GM12878 (cell line): ENCODE results near the gene DOP1A. TPM values are rescaled to one million over a fixed set of nuclear protein-coding genes. Genes with fewer than 3 reads are reported as not detected.

Experiments
- ATAC-seq: fragments of 200-7000 bp; cut with Tn5 transposase; 3 replicates; pipeline ENCODE4 v1.9.1; 2020; ENCODE audit warnings: mild to moderate bottlenecking, moderate library complexity
- BruUV-seq: library from RNA; stranded (reverse); fragments of 400-500 nt; replicated peaks from 2 replicates; lab custom pipeline; 2021; lab: Mats Ljungman, UMichigan
- CTCF ChIA-PET: fragments of 300-600 bp; sonication (Branson Sonifier 250); formaldehyde crosslinking; extraction: SDS; loops from one replicate; lab custom pipeline; 2021; ENCODE audit warnings: inconsistent platforms; lab: Yijun Ruan, JAX
- POLR2A ChIA-PET: fragments of 350-600 bp; formaldehyde crosslinking; extraction: SDS; loops from one replicate; lab custom pipeline; 2021; ENCODE audit warnings: inconsistent platforms; lab: Charles Lee
- RAD21 ChIA-PET: fragments of 300-600 bp; sonication (Branson Sonifier 250); formaldehyde crosslinking; loops from one replicate; lab custom pipeline; 2023; ENCODE audit warnings: antibody characterized with exemption; ENCODE audit not compliant: unreplicated experiment; lab: Charles Lee
- SMC1A ChIA-PET: fragments of 300-600 bp; sonication (Branson Sonifier 250); formaldehyde crosslinking; loops from one replicate; lab custom pipeline; 2023; ENCODE audit not compliant: unreplicated experiment, uncharacterized antibody; lab: Charles Lee
- DNase-seq: peaks from one replicate; pipeline ENCODE4 v3.0.0-alpha.2; 2011; ENCODE audit warnings: low read depth, low spot score
- FAIRE-seq: peaks from 3 replicates; lab custom pipeline; 2011; peaks lifted over from hg19 to GRCh38; lab: Jason Lieb, UNC
- H2AFZ ChIP-seq: 2 replicates; pipeline ENCODE4 v1.6.0; 2011; ENCODE audit warnings: low read depth, low read length, control low read depth; ENCODE audit not compliant: control insufficient read depth
- H3K27ac ChIP-seq: 2 replicates; pipeline ENCODE4 v1.5.1; 2011; ENCODE audit warnings: control low read depth; ENCODE audit not compliant: control insufficient read depth, insufficient read depth
- H3K27me3 ChIP-seq, 2 experiments: replicated peaks in 1 of 2; 2 replicates each; pipeline versions ENCODE4 v1.6.0 to v1.6.1; 2011; ENCODE audit warnings: low read length in 1 of 2; ENCODE audit not compliant: control insufficient read depth in 2 of 2, insufficient read depth in 2 of 2
- H3K36me3 ChIP-seq, 2 experiments: 2 replicates each; pipeline ENCODE4 v1.5.1; 2011; ENCODE audit warnings: low read length in 1 of 2; ENCODE audit not compliant: control insufficient read depth in 2 of 2, insufficient read depth in 2 of 2
- H3K4me1 ChIP-seq: 2 replicates; pipeline ENCODE4 v1.6.1; 2011; ENCODE audit warnings: mild to moderate bottlenecking, low read length, moderate library complexity, mixed read lengths; ENCODE audit not compliant: control insufficient read depth, insufficient read depth
- H3K4me2 ChIP-seq: 2 replicates; pipeline ENCODE4 v1.6.0; 2011; ENCODE audit warnings: control low read depth; ENCODE audit not compliant: control insufficient read depth, insufficient read depth
- H3K4me3 ChIP-seq: fragments of 200-600 bp; sonication (generic); 2 replicates; pipeline ENCODE4 v1.5.1; 2016
- H3K79me2 ChIP-seq: 2 replicates; pipeline ENCODE4 v1.6.0; 2011; ENCODE audit warnings: low read length; ENCODE audit not compliant: control insufficient read depth, insufficient read depth
- H3K9ac ChIP-seq: 2 replicates; pipeline ENCODE4 v1.8.0; 2011; ENCODE audit warnings: low read length, control low read depth, mixed read lengths; ENCODE audit not compliant: control insufficient read depth, insufficient read depth
- H3K9me3 ChIP-seq: replicated peaks from 3 replicates; pipeline ENCODE4 v1.5.1; 2011; ENCODE audit warnings: mild to moderate bottlenecking, low read length; ENCODE audit not compliant: control insufficient read depth, insufficient read depth
- H4K20me1 ChIP-seq: 2 replicates; pipeline ENCODE4 v1.6.0; 2011; ENCODE audit not compliant: control insufficient read depth, insufficient read depth
- KLF5 ChIP-seq: fragments of 450-650 bp; IDR thresholded peaks from 2 replicates; pipeline ENCODE4 v1.6.1; 2014; ENCODE audit warnings: mild to moderate bottlenecking; ENCODE audit not compliant: partially characterized antibody
- RAD21 ChIP-seq: IDR thresholded peaks from 2 replicates; pipeline ENCODE4 v1.6.1; 2011; ENCODE audit warnings: mild to moderate bottlenecking, low read depth, low read length, moderate library complexity; ENCODE audit not compliant: insufficient read depth
- SMC3 ChIP-seq: IDR thresholded peaks from 2 replicates; pipeline ENCODE4 v1.6.1; 2011; ENCODE audit warnings: low read length, improper control_type of control experiment, borderline replicate concordance
- WGBS: methylation state at CpG from one replicate; pipeline ENCODE4 v1.1.6; 2016; ENCODE audit warnings: low lambda C conversion rate; ENCODE audit not compliant: insufficient replicate concordance, insufficient coverage; ENCODE audit errors: missing lambda C conversion rate; 5-methylcytosine and 5-hydroxymethylcytosine counted together
- in situ Hi-C: fragments of 300-500 bp; cut with MboI; formaldehyde crosslinking; loops from 9 replicates; pipeline ENCODE4 v1.14.3; 2018; ENCODE audit warnings: mixed read lengths
- intact Hi-C: fragments of 100-400 bp; cut with micrococcal nuclease; formaldehyde crosslinking; loops from one replicate; pipeline ENCODE4 v1.14.2; 2022; ENCODE audit not compliant: unreplicated experiment
- polyA plus RNA-seq, 11 experiments: library from polyadenylated mRNA; depleted of rRNA in 4 of 11; unstranded in 6 of 11; stranded (reverse) in 5 of 11; fragments of >200 nt; fragmentation: Nextera tagmentation in 4 of 11; fragmentation: Illumina TruSeq in 1 of 11; extraction: Ambion mirVana in 4 of 11; extraction: Trizol in 1 of 11; gene quantifications; 1 replicate in 1 of 11; 2 replicates in 10 of 11; pipeline versions ENCODE4 v1.2.1 to v1.2.3, GENCODE V29; 2011 to 2016; ENCODE audit warnings: inconsistent platforms in 2 of 11, missing spikeins in 2 of 11, low read depth in 1 of 11
- total RNA-seq, 4 experiments: library from RNA; depleted of rRNA in 3 of 4; stranded (reverse); fragments of >200 nt in 3 of 4; fragmentation: Illumina TruSeq in 1 of 4; extraction: Trizol in 1 of 4; gene quantifications; 2 replicates each; pipeline versions ENCODE4 v1.2.1 to v1.2.3, GENCODE V29; 2013 to 2021
- TF ChIP-seq, protein P1 (sequence below), 3 experiments: IDR thresholded peaks in 2 of 3; conservative IDR thresholded peaks in 1 of 3; 2 replicates each; pipeline ENCODE4 v1.5.1; 2011; ENCODE audit warnings: low read depth in 3 of 3, low read length in 3 of 3, mild to moderate bottlenecking in 3 of 3, control low read depth in 2 of 3, moderate library complexity in 2 of 3, inconsistent platforms in 1 of 3, mixed read lengths in 1 of 3; ENCODE audit not compliant: control insufficient read depth in 2 of 3, insufficient read depth in 1 of 3; ENCODE audit errors: extremely low read depth in 1 of 3

The DOP1A gene
- total and polyA plus RNA-seq, 10 of the 15 experiments (the other 5 are each of a cell fraction or from before 2014, with no cell fraction given): 1.9 to 22.9 (median 10.3) TPM

- ChIA-PET SMC1A (interaction anchor here (1.1 to 7.6 kb wide), 3 partner anchors 8 to 785 kb away, joined by 3 to 41 read pairs (median 28); partner anchors contain the start of genes DOP1A and UBE3D), RAD21 (interaction anchor here (5.7 kb wide), 1 partner anchor 785 kb away, joined by 33 read pairs; no protein-coding TSS in a partner anchor), POLR2A (no interaction called here), CTCF (interaction anchor here (1.1 to 6.8 kb wide), 8 partner anchors 9 to 799 kb away, joined by 3 to 98 read pairs (median 8); partner anchors contain the start of genes DOP1A and UBE3D)
- BruUV-seq: no TSS peak
- intact Hi-C loops (loop anchor here (1.0 to 10.0 kb wide), 4 partner anchors 281 to 803 kb away; no protein-coding TSS in a partner anchor), in situ Hi-C loops (loop anchor here (5.0 to 10.0 kb wide), 2 partner anchors 441 to 808 kb away; partner anchors contain the start of gene IBTK)
- Histone ChIP-seq H3K79me2 (no peaks in the 10 kb centered on the region), H3K9me3 (no peaks in the 10 kb centered on the region), H3K4me2 (no peak overlapping the region), H3K27ac (no peak overlapping the region), H4K20me1 (no peaks in the 10 kb centered on the region), H3K4me3 (no peak overlapping the region), H3K36me3 (peaks cover 1 to 5% of the 10 kb centered on the region in 2 experiments; a peak in 2 of 4 replicates), H2AFZ (peak overlapping the region; percentile 6), H3K4me1 (no peaks in the 10 kb centered on the region; the same call in 1 of the 2 replicates), H3K9ac (no peak overlapping the region), H3K27me3 (no peaks in the 10 kb centered on the region)
- FAIRE-seq (peak; percentile 81), DNase-seq (no peak), ATAC-seq (peak; percentile 61)
- 45% methylated on average over 6 of the region's 6 CpGs for WGBS
- TF ChIP-seq SMC3 (peak; percentile 74), RAD21 (peak; percentile 82), KLF5 (no peak)
- TF ChIP-seq, protein P1, sequence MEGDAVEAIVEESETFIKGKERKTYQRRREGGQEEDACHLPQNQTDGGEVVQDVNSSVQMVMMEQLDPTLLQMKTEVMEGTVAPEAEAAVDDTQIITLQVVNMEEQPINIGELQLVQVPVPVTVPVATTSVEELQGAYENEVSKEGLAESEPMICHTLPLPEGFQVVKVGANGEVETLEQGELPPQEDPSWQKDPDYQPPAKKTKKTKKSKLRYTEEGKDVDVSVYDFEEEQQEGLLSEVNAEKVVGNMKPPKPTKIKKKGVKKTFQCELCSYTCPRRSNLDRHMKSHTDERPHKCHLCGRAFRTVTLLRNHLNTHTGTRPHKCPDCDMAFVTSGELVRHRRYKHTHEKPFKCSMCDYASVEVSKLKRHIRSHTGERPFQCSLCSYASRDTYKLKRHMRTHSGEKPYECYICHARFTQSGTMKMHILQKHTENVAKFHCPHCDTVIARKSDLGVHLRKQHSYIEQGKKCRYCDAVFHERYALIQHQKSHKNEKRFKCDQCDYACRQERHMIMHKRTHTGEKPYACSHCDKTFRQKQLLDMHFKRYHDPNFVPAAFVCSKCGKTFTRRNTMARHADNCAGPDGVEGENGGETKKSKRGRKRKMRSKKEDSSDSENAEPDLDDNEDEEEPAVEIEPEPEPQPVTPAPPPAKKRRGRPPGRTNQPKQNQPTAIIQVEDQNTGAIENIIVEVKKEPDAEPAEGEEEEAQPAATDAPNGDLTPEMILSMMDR (IDR thresholded peaks at IDR 0.05 in 2 of 3, conservative IDR thresholded peaks at IDR 0.05 in 1 of 3; ENCODE audit: control insufficient read depth in 2 of 3, extremely low read depth in 1 of 3, insufficient read depth in 1 of 3, low read depth in 3 of 3, low read length in 3 of 3): peak; percentile 72 to 77 (median 77)
Measured at GRCh38 chr6:83055366-83055964, 12.0 kb upstream of the DOP1A start.
